ENCODE measurements around the gene STK10.
A peak's percentile ranks its signal among the peaks of the same experiment; 100 is the strongest.

STK10 gene

DNA sequence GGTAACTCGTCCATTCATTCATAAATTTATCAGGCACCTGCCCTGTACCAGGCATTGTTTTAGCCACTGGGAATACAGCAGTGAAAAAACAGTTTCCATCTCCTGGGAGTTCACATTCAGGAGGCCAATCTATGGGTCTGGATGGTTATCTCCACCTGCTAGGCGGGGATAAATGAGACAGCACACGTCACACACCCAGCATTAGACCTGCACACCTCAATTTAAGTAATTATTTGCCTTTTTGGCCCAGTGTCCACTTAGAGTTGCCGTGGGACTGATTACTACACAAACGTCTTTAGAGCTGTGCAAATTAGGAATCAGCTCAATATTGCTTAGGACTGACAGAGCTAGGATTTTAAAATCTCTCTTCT lies 46.1 kb downstream of the STK10 start:
- peak; percentile 64 for DNase-seq

DNA sequence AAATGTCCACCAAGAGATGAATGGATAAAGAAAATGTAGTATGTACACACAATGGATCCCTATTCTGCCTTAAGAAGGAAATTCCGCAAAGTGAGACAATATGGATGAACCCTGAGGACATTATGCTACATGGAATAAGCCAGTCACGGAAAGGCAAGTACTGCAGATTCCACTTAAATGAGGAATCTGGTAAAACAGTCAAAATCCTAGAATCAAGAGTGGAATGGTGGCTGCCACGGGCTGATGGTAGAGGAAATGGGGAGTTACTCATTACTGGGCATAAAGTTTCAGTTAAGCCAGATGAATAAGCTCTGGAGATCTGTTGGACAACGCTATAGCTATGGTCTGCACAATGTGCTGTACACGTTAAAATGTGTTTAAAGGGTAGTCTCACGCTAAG lies 47.2 kb downstream of the STK10 start:
- DNase-seq = no peak

DNA sequence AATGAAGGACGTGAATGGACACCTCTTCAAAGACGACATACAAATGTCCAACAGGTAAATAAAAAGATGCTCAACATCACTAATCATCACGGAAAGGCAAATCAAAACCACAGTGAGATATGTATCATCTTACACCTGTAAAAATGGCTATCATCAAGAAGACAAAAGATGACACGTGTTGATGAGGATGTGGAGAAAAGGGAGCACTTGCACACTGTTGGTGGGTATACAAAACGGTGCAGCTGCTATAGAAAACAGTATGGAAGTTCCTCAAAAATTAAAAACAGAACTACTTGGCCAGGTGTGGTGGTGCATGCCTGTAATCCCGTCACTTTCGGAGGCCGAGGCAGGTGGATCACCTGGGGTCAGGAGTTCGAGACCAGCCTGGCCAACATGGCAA lies 47.9 kb downstream of the STK10 start:
- no peak for DNase-seq

DNA sequence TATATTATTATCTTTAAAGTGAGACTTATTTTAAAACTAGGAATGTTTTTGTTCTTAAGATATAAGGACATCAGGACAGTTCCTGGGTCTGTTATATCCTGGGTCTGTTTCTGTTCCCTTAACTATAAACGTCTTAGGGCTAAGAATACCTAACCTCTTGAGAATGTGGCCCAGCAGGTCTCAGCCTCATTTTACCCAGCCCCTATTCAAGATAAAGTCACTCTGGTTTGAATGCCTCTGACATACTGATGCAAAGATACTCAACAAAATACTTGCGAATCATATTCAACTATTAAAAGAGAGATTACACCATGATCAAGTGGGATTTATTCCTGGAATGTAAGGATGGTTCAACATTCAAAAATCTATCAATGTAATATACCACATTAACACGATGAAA lies 51.0 kb downstream of the STK10 start:
- DNase-seq = no peak

DNA sequence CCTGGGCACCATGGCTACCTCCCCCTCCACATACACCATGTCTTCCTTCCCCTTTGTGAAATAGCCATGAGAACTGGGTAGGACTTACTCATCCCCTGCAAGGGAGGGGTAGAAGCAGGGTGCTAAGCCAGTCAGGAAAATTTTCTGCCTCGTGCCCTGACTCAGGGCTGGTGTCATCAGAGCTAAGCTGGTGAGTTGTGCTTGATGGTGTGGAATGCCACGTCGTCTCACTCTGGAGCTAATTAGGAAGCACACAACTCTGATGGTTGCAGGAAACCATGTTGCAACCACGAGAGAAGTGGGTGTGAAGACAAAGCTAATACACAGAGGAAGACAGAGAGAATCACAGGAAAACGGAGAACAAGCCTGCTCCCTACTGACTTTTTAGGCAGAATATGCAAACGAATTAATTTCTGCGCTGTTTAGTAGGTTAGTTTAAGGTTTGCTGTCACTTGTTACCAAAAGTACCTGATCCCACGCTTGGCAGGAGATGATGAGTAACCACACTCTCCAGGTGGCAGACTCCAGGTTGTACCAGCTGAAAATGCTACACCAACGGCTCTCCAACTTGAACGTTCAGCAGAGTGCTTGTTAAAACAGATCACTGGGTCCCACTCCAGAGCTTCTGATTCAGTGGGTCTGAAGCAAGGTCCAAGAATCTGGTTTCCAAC lies 54.5 kb downstream of the STK10 start:
- DNase-seq = no peak

DNA sequence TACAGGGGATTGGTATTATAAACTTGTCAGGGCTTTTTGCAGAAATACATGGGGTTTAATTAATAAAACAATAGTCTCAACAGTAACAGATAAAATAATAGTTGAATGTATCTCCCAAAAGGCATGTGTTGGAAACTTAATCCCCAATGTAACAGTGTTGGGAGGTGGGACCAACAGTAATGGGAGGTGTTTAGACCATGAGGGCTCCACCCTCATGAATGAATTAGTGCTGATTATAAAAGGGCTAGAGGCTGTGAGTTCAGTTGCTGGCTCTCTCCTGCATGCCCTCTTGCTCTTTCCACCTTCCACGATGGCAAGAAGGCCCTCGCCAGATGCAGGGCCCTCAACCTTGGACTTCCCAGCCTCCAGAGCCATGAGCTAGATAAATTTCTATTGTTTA lies 56.3 kb downstream of the STK10 start:
- no peak for DNase-seq

DNA sequence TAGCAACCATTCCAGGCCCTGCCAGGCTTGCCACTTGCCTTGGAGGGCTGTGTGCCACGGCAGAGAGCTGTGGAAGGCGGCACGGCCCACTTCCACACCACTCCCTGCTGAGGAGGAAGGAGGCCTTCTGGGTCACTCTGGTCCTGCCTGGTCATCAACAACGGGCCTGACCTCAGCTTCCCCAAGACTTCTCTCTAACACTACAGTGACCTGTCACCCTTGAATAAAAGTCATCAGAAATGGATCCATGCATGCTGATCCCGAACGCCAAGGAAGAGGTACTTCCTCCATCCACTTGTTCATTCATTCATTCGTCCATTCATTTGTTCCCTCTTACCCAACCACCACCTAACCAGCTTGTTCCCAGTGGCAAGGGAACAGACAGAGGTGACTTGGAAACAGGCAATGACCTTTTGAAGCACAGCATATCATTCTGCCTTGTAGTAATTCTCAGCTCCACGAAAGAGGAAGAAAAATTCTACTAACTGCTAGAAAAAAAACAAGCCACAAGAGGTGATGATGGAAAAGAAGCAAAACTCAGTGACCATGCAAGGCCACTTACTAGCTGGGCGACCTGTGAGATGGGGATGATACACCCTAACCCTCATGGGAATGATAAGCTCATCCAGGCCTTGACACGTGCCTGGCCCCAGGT lies 58.6 kb downstream of the STK10 start:
- no peak for DNase-seq

DNA sequence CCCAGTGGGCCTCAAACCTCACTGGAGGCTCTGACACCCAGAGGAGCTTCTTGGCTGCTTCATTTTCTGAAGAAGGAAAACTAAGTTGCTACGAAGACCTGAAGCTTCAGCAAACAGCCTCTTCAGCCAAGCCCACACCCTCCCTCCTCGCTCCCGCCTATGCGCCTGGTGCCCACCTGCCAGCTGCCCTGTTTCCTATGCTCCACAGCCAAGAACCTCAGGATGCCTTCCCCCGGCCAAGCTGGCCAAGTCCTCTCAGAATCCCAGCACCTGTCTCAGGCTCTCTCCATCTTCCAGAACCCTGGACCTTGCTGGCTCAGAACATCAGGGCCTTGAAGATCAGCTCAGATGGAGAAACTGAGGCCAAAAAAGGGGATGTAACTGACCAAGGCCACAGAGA lies 60.4 kb downstream of the STK10 start:
- DNase-seq = no peak

DNA sequence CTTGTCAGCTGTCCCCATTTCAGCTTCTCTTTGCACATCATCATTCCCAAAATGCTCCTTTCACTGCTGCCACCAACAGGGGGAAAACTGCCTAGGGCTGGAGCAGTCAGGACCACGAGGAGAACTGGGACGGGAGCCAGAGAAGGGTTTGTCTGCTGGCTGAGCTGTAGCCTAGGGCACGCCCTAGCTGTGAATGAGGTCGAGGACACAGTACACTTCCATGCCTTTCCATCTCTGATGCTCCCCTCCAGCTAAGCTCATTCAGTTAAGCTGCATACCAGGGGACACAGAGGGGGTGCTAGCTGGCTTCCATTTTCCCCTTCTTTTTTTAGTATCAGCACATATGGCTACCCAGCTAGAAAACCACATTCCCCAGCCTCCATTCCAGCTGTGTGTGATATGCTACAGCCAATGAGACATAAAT lies 64.7 kb downstream of the STK10 start:
- DNase-seq = no peak

DNA sequence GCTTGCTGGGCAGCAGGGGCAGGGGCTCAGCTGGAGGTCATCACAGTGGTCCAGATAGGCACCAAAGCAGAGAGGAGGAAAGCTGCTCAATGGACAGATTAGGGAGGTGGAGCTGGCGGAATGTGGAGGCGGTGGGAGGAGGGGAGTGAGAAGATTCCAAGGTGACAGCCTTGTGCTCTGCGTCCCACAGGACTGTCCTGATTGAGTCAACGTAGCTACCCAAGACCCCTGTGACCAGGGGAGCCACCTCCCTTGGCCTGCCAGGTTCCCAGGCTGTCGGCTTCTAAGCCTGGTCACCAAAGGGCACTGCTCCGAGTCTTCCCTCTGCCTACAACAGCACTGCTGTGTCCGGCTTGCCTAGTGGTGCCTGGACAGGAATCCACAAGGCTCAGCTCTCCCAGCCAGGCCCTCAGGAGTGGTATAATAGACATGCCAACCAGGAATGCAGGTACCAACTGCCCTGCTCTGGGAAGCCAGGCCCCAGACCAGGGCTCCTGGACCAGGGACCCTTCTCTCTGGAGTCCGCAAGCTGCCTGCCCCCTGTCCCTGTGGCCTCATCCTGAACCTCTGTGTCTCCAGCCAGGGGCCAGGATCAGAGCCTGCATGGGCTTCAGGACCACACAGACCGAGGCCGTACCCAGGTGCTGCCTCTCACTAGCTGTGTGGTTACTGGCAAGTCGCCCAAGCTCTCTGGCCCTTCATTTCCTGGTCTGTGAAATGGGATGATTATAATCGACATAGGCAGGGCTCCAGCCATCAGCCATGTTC lies 67.9 kb downstream of the STK10 start:
- DNase-seq = no peak

DNA sequence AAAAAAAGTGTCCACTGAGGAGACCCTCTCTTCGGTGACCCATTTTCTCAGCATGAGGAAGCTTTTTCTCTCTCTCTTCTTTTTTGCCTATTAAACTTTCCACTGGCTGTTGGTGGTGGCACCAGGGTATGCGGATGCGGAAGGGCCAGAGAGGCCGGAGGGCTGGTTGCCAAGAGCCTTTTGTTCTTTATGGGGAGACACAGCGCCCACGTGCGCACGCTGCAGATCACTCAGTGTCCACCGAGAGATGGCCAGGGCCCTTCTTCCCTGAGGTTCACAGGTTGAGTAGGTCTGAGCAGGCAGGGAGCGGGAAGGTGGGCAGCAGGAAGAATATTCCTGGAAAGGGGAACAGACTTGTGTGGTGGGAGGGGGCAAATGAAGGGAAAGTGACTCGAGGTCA lies 69.1 kb downstream of the STK10 start:
- no peak for DNase-seq

DNA sequence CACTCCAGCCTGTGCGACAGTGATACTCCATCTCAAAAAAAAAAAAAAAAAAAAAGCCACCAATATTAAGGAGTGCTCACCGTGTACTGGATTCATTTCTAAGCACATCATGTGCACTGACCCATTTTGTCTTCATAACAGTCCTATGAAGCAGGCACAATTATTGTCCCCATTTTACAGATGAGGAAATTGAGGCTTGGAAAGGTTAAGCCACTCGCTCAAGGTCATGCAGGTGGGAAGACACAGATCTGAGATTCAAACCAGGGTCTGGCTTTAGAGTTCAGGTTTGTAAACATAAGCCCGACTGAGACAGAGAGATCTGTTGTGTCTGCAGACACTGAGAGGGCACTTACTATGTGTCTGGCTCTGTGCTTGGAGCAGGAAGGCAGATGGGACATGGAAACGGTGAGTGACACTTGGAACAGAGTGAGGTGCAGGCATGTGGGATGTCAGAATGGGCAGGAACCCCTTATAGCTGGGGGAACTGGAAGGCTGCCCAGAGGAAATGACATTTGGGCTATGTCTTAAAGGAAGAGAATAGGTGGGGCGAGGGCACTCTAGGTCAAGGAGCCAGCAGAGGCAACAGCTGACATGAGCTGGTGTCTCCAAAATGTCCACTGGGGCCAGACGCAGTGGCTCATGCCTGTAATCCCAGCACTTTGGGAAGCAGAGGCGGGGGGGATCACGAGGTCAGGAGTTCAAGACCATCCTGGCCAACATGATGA lies 69.9 kb downstream of the STK10 start:
- no peak for DNase-seq

DNA sequence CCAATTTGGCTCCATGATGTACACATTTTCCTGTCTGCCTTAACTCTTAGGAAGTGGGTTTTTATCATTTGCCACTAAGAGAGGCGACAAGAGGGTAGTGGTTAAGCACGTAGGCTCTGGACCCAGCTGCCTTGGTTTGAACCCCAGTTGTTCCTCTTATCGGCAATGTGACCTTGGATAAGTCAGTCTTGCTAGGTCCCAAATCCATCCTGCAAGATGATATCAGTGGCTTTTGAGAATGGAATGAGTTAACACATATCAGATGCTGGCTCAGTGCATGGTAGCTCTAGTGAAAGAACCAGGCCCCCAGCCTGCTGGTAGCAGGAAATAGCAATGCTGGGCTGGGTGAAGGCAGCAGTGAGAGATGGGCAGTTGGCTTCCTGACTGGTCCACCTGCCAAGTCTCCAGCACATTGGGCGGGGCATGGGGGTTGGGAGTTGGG lies 72.5 kb downstream of the STK10 start:
- no peak for DNase-seq

DNA sequence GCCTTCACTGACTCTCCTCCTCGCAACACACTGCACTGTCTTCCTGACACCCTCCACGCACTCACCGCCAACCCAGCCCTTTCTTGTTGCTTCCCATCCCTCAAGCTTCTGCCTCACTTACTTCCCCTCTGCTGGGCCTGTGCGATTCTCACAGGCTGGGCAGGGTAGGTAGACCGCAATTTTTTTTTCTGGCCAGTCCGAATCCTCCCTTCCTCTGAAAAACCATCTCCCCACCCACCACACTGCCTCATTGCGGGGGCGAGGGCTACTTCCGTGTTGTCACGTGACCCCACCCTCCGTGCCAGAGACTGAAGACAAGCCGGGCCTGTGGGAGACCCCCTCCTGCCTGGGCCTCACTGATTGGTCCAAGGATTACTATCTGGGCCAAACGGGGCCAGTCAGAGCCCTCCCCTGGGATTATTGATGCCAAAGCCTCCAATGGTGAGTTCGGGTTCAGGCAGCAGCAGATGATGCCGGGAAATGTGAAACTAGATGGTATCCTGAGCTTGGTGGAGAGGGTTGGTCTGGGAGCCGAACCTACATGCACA lies 73.1 kb downstream of the STK10 start:
- DNase-seq = no peak

DNA sequence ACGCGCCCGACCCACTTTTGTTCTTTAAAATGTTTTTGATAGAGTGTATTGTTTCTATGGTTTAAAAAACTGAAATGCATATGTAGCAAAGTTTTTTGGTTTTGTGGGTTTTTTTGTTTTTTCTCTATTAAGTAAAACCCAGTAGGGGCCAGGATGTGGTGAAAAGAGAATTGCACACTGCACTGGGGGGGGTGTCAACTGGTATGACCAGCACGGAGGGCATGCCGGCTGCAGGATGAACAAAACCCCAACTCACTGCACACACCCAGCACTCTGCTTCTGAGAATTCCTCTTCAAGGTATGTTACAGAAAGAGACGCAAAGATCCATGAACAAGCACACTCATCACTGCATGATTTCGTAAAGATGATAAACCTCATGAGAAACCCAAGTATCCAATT lies 75.0 kb downstream of the STK10 start:
- DNase-seq = no peak

DNA sequence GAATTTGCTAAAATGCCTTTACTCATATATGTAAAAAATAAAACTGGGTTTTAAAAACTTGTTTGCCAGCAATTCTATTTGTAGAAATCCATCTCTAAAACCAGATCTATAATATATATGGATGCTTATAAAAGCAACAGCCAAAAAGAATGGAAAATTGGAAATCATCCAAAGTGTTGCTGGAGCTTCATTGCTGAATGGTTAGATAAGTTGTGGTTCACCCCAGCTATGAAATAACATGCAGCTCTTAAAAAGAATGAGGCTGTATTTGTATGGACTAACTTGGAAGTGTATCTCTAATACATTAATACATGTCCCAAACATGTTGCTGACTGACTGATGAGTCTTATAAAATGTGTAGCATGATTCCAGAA lies 76.2 kb downstream of the STK10 start:
- no peak for DNase-seq

DNA sequence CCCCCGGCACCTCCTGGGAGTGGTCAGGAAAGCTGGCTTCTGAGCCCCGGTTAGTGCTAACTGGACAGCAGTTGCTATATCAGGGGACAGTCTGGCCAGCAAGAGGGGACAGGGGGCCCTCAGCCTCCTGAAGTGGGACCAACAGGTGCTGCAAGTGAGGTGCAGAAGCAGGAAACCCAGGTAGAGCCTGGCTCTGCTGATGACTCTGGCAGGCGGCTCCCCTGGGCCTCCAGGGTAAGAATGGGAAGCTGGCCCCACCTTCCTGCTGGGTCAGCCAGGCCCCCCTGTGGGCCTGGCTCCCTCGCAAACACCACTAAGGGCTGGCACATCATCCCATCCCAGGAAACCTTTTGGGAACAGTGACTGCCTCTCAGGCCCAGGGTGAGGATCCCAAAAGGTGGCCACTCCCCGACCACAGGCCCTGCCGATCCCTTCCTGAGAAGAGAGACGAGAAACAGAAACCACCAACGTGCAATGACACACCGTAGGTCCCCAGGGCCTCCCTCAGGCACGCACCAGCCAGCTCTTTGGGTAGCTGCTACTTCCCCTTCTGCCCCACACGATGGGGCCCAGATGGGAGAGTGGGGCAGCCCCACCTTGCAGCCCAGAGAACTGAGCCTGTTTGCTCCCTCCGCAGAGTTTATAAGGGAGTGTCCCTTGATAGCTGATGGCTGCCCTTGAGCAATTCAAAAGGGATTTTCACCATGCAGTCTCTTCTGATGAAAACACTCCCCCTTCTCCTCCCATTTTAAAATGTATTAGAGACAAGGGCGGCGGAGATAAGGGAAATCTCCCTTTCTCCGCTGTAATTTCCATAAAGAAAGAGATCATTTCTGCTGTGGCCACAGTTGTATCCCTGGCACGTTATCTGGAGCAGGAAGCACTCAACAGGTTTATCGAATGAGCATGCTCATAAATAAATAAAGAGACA lies 76.8 kb downstream of the STK10 start:
- DNase-seq = peak; percentile 8

DNA sequence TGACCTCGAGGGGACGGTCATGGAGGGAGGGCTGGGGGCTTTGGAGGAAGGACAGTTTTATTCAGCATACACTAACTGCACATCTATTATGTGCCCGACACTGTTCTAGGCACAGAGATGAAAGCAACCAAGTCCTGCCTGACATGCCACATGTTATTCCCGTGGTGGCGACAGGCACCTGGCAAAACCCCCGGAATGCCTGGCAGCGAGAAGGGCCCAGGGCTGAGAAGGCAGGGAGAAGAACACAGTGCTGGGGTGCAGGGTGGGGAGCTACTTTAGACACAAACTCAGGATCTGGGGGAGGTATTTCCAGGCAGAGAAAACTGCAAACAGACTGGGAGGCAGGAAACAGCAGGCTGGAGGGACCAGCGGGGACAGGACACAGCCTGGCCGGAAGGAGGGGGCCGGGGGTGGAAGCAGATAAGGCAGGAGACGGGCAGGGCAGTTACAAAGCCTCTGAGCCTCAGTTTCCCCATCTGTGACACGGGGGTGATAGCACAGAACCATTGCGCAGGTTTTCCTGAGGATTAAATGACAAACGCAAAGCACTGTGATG lies 77.7 kb downstream of the STK10 start:
- DNase-seq = no peak

DNA sequence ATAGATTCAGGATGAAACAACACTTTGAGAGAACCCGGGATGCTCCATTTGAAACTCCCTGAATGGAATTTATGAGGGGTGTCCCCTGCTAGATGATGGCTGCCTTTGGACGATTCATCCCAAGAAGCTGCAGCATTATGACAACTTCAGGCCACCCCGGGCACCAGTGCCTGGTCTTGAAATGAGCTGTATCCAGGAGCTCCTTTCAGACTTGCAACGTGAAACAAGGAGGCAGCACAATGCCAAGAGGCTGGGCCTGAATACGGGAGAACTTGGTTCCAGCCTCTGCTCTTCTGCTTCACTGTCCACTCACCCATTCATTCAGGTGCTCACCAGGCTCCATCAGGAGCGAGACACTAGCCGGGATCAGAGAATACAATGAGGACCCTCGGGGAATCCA lies 78.3 kb downstream of the STK10 start:
- no peak for DNase-seq

DNA sequence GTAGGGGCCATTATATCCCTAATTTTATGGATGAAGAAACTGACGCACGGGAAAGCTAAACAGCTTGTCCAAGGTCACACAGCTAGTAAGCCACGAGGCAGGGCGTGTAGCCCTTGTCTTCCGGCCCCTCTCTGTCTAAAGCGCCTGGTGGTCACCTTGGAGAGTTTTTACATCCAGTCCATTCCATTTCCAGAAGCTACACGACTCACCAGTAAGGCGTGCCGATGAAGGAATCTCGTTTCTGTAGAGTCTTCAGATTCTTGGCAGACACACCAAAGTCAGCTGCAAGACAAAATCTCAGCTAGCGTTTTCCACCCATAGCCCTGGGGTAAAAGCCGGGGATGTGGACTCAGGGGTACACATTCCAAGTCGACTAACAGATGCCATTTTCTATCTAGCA lies 80.5 kb downstream of the STK10 start:
- no peak for DNase-seq

DNA sequence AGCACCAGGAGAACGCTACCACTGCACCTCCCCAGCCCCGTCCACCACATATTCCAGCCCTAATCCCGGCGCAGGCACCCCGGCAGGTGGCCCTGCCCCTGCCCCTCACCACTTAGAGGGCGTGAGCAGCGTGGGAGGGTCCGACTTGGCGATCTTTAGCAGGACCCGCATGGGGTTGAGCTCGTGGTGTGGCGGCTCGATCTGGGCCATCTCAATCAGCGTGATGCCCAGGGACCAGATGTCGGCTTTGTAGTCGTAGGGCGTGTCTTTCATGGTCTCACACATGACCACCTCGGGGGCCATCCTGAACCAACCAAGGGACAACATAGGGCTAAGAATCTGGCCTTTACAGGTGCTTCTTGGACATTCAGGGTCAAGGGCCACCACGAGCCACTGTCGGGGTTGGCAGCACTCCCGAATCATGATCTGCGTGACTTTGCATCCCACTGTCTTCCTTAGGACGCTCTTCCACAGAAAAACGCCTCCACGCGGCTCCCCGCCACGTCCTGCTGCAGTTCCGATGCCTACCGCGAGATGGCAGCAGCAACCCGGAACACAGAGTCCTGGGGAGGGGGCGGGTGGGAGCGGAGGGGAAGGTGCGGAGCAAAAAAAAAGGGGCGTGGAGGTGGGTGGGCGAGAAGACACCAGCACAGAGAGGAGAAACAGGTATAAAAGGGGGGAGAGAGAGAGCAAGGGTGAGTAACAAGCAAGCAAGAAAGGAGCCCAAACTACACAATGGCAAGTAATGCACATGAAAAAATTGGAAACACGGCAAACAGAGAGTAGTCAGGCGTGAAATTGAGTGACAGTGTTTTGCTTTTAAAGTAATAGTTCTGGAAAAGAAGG lies 81.3 kb downstream of the STK10 start:
- peak; percentile 11 for DNase-seq

All from NCI-H1436 (cell line).